Testis (tissue), 2 donors: ENCODE data around the gene SLC27A2.

Experiments used
- POLR2A ChIP-seq: fragments of 450-650 bp; IDR thresholded peaks from one replicate; pipeline ENCODE4 v1.6.1; 2017; ENCODE audit warnings: antibody characterized with exemption, mild to moderate bottlenecking, moderate library complexity
- TF ChIP-seq, protein P1 (sequence below), 3 experiments: fragments of 450-650 bp in 2 of 3; fragments of 200-600 bp in 1 of 3; sonication (generic) in 1 of 3; IDR thresholded peaks; one replicate each; pipeline ENCODE4 v1.5.1; 2016 to 2019; ENCODE audit warnings: antibody characterized with exemption in 3 of 3, mild to moderate bottlenecking in 2 of 3, moderate library complexity in 1 of 3

DNA sequence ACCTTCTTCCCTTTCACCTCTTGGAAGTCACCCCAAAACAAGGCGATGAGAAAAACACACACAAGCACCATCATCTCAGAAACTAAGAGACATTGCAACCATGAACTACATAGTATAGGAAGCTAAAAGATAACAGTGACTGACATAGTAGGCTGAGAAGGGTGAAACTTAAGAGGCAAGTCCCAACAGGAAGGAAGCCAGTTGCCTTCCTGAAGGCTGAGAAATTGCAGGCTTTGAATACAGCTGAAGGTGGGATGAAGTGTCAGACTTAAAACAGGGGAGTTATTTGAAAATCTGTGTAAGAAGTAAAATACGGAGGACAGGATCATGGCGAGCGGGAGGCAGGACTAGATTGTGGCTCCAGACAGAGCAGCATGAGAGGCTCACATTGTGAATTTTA lies 27.8 kb downstream of the SLC27A2 start:
- TF ChIP-seq, protein P1, sequence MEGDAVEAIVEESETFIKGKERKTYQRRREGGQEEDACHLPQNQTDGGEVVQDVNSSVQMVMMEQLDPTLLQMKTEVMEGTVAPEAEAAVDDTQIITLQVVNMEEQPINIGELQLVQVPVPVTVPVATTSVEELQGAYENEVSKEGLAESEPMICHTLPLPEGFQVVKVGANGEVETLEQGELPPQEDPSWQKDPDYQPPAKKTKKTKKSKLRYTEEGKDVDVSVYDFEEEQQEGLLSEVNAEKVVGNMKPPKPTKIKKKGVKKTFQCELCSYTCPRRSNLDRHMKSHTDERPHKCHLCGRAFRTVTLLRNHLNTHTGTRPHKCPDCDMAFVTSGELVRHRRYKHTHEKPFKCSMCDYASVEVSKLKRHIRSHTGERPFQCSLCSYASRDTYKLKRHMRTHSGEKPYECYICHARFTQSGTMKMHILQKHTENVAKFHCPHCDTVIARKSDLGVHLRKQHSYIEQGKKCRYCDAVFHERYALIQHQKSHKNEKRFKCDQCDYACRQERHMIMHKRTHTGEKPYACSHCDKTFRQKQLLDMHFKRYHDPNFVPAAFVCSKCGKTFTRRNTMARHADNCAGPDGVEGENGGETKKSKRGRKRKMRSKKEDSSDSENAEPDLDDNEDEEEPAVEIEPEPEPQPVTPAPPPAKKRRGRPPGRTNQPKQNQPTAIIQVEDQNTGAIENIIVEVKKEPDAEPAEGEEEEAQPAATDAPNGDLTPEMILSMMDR (IDR thresholded peaks at IDR 0.05), result no peak
- TF ChIP-seq POLR2A, result no peak
